ENCODE measurements around the gene OSBPL6.

DNA sequence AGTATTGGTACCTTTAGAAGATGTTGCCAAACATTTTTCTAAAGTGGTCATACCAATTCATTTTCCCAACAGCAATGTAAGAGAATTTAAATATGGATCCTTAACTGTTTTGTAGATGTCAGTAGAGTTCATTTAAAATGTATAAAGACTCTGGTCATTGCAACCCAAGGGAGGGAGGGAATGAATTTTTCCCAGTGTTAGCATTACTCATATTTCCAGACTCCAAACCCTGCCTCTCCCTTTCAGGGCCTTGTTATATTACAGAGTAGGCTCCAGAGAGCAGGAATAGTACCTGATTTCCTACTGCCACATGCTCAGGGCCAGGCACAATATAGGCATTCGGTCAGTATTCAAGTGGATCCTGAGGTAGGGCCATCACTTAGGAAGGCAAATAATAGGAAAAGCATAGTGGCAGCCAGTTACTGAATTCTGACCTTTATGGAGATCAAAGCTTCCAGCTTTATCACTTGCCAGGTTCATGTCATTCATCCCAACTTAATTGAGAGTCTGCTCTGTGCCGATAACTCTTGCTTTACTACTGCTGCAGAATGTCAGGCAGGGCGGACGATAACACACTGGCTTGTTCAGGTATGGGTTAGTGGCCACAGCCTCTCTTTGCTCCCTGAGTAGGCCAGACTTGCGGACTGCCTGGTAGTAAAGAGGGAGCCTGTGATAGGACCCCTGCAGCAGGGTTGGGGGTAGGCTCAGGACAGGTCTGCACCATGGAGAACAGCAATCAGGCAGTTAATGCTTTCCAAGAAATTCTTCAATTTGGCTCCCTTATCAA lies 75.3 kb downstream of the OSBPL6 start:
- TF ChIP-seq GATA2 (IDR thresholded peaks at IDR 0.05; ENCODE audit: low read depth, low read length) = no peak
- TF ChIP-seq GATA3 (IDR thresholded peaks at IDR 0.05; ENCODE audit: low read depth, low read length) = no peak

All from SH-SY5Y (cell line).